Glutamatergic neuron (in vitro differentiated cells): ENCODE results near the gene FOXN3. TPM values are rescaled to one million over a fixed set of nuclear protein-coding genes. Genes with fewer than 3 reads are reported as not detected.
"Not testable (repeated sequence)": the region's sequence is repeated elsewhere in the genome, so short reads cannot be mapped to it uniquely, and the experiment has no call there.

Experiments
- DNase-seq: peaks from one replicate; pipeline ENCODE4 v3.0.0; 2022
- H3K27ac Mint-ChIP-seq: one replicate; pipeline ENCODE4 v1.8.0; 2020; ENCODE audit warnings: mild to moderate bottlenecking, mixed read lengths, inconsistent platforms; ENCODE audit not compliant: unreplicated experiment
- H3K27me3 Mint-ChIP-seq: one replicate; pipeline ENCODE4 v1.8.0; 2020; ENCODE audit warnings: mild to moderate bottlenecking, moderate library complexity, mixed read lengths, inconsistent platforms; ENCODE audit not compliant: unreplicated experiment
- H3K36me3 Mint-ChIP-seq: one replicate; pipeline ENCODE4 v1.8.0; 2020; ENCODE audit warnings: mild to moderate bottlenecking, mixed read lengths, inconsistent platforms; ENCODE audit not compliant: unreplicated experiment
- H3K4me1 Mint-ChIP-seq: one replicate; pipeline ENCODE4 v1.8.0; 2020; ENCODE audit warnings: mild to moderate bottlenecking, low read depth, mixed read lengths, inconsistent platforms; ENCODE audit not compliant: unreplicated experiment
- H3K4me3 Mint-ChIP-seq: one replicate; pipeline ENCODE4 v1.8.0; 2020; ENCODE audit warnings: mild to moderate bottlenecking, mixed read lengths, inconsistent platforms; ENCODE audit not compliant: unreplicated experiment
- H3K9me3 Mint-ChIP-seq: one replicate; pipeline ENCODE4 v1.8.0; 2020; ENCODE audit warnings: mild to moderate bottlenecking, moderate library complexity, mixed read lengths, inconsistent platforms; ENCODE audit not compliant: unreplicated experiment
- total RNA-seq: library from RNA; stranded (reverse); fragmentation: NEBNext Ultra II Directional; extraction: Animal tissue kit (Norgen Biotek cat#: 25700); gene quantifications from one replicate; pipeline ENCODE4 v1.2.1, GENCODE V29; 2021; ENCODE audit not compliant: unreplicated experiment
- TF ChIP-seq, protein P1 (sequence below): fragments of 200-600 bp; sonication (generic); IDR thresholded peaks from one replicate; pipeline ENCODE4 v1.5.0; 2021; ENCODE audit not compliant: partially characterized antibody, unreplicated experiment

The FOXN3 gene
- total RNA-seq, 1 donor from 2014 or later: 139 TPM

DNA sequence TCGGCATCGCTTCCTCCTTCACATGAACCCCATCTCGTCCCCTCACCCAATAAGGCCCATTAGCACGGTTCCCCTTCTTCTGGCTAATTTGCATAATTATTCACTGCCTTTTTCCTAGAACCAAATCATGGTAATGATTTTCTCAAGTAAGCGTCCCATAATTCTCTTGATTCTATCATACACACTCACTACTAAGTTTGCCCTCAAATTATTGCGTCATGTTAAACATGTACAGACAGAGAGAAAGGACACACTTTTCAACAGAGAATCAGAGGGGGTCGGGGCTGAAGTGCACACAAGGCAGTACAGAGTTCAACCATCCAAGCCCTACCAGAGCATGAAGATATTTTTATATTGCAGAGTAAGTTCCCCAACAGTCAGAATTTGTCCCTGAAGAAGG, 256.6 kb downstream of the FOXN3 start:
- H3K27ac Mint-ChIP-seq: no peak overlapping the region
- TF ChIP-seq, protein P1, sequence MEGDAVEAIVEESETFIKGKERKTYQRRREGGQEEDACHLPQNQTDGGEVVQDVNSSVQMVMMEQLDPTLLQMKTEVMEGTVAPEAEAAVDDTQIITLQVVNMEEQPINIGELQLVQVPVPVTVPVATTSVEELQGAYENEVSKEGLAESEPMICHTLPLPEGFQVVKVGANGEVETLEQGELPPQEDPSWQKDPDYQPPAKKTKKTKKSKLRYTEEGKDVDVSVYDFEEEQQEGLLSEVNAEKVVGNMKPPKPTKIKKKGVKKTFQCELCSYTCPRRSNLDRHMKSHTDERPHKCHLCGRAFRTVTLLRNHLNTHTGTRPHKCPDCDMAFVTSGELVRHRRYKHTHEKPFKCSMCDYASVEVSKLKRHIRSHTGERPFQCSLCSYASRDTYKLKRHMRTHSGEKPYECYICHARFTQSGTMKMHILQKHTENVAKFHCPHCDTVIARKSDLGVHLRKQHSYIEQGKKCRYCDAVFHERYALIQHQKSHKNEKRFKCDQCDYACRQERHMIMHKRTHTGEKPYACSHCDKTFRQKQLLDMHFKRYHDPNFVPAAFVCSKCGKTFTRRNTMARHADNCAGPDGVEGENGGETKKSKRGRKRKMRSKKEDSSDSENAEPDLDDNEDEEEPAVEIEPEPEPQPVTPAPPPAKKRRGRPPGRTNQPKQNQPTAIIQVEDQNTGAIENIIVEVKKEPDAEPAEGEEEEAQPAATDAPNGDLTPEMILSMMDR: no peak
- peaks cover 8% of the 10 kb centered on the region for H3K4me1 Mint-ChIP-seq

GRCh38 chr14:89158701-89159100, 258.3 kb downstream of the FOXN3 start:
- H3K27me3 Mint-ChIP-seq: peaks cover 11% of the 10 kb centered on the region
- TF ChIP-seq, protein P1: no peak
- no peak overlapping the region for H3K27ac Mint-ChIP-seq
- no peak overlapping the region for H3K4me3 Mint-ChIP-seq
- H3K9me3 Mint-ChIP-seq: peaks cover 8% of the 10 kb centered on the region
- peaks cover 8% of the 10 kb centered on the region for H3K4me1 Mint-ChIP-seq
- H3K36me3 Mint-ChIP-seq: no peaks in the 10 kb centered on the region
- DNase-seq: no peak

More for the DNA sequence above, 256.6 kb downstream of the FOXN3 start:
- no peak overlapping the region for H3K4me3 Mint-ChIP-seq
- H3K9me3 Mint-ChIP-seq: peaks cover 18% of the 10 kb centered on the region
- H3K36me3 Mint-ChIP-seq: peaks cover 5% of the 10 kb centered on the region
- DNase-seq: no peak
- H3K27me3 Mint-ChIP-seq: peaks cover 15% of the 10 kb centered on the region

- H3K4me1 Mint-ChIP-seq, H3K4me3 Mint-ChIP-seq, H3K9me3 Mint-ChIP-seq, DNase-seq, H3K27ac Mint-ChIP-seq, H3K36me3 Mint-ChIP-seq: not testable (repeated sequence)
- H3K27me3 Mint-ChIP-seq: peaks cover 11% of the 10 kb centered on the region
These were observed 258.9 kb downstream of the FOXN3 start for GRCh38 chr14:89158104-89158503.

GRCh38 chr14:89155491-89155890, 261.5 kb downstream of the FOXN3 start:
- TF ChIP-seq, protein P1: no peak
- peaks cover 7% of the 10 kb centered on the region for H3K36me3 Mint-ChIP-seq
- H3K4me1 Mint-ChIP-seq: peaks cover 4% of the 10 kb centered on the region

DNA sequence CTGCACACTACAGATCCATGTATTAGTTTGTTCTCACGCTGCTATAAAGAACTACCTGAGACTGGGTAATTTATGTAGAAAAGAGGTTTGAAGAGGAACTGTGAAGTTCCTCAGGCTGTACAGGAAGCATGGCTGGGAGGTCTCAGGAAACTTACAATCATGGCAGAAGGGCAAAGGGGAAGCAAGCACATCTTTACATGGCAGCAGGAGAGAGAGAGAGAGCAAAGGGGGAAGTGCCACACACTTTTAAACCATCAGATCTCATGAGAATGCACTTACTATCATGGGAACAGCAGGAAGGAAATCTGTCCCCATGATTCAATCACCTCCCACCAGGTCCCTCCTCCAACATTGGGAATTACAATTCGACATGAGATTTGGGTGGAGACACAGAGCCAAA, 265.3 kb downstream of the FOXN3 start:
- DNase-seq: not testable (repeated sequence)
- H3K4me1 Mint-ChIP-seq: peaks cover 12% of the 10 kb centered on the region

More at GRCh38 chr14:89155491-89155890, 261.5 kb downstream of the FOXN3 start:
- Mint-ChIP-seq H3K4me3 (no peak overlapping the region), H3K9me3 (peaks cover 8% of the 10 kb centered on the region), H3K27ac (no peak overlapping the region), H3K27me3 (peaks cover 6% of the 10 kb centered on the region)
- no peak for DNase-seq

DNA sequence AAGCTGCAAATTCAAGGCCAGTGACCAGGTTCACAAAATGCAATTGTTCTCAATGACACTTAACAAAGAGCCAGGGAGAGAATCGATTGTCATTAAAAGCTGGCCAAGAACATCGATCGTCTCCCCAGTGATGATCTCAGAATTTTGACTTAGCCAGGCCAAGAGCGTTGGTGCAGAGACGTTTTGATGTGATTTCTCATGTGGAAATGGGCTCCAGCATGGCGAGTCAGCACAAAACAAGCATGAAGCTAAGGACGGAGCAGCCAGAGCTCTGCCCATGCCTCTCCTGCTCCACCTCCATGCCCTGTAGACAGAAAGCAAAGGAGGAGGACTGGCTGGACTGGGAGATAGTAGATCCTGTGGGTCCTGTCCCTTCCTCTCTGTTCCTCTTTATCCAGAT, 270.8 kb downstream of the FOXN3 start:
- peaks cover 7% of the 10 kb centered on the region for H3K27me3 Mint-ChIP-seq
- peaks cover 9% of the 10 kb centered on the region for H3K9me3 Mint-ChIP-seq
- H3K4me3 Mint-ChIP-seq: no peak overlapping the region
- peaks cover 23% of the 10 kb centered on the region for H3K4me1 Mint-ChIP-seq
- no peak for DNase-seq
- peak overlapping the region; percentile 87 for H3K27ac Mint-ChIP-seq
- TF ChIP-seq, protein P1: no peak
- H3K36me3 Mint-ChIP-seq: peaks cover 4% of the 10 kb centered on the region

More for the DNA sequence above, 265.3 kb downstream of the FOXN3 start:
- H3K9me3 Mint-ChIP-seq, H3K4me3 Mint-ChIP-seq, H3K27me3 Mint-ChIP-seq, H3K27ac Mint-ChIP-seq, H3K36me3 Mint-ChIP-seq: not testable (repeated sequence)
